SHP77 (cell line): ENCODE data around the gene LST1.
"Not testable (repeated sequence)": the region's sequence is repeated elsewhere in the genome, so short reads cannot be mapped to it uniquely, and the experiment has no call there.

Experiments used
- DNase-seq, 2 experiments: peaks; one replicate each; lab custom pipeline; 2025; lab: John Stamatoyannopoulos, UW

LST1 gene

GRCh38 chr6:31580807-31581433, 5.2 kb upstream of the LST1 start:
- DNase-seq, result peak; percentile 30 to 72

GRCh38 chr6:31581434-31582229, 4.4 kb upstream of the LST1 start:
- no peak for DNase-seq

GRCh38 chr6:31582230-31582643, 3.8 kb upstream of the LST1 start, which contains the start of gene LTB:
LTB (minus strand) TSS chr6:31582424; CDS start chr6:31582417, 7 bp downstream.
- no peak for DNase-seq

GRCh38 chr6:31585491-31585890, 586 bp upstream of the LST1 start:
- DNase-seq, result no peak

- no peak for DNase-seq
Observed at GRCh38 chr6:31586599-31587281, 663 bp downstream of the LST1 start.

- no peak for DNase-seq
Observed at GRCh38 chr6:31587791-31588777, 2.0 kb downstream of the LST1 start.

GRCh38 chr6:31588871-31589650, 3.0 kb downstream of the LST1 start:
- DNase-seq, result no peak

GRCh38 chr6:31590691-31591090, 4.6 kb downstream of the LST1 start:
- not testable (repeated sequence) for DNase-seq

GRCh38 chr6:31592396-31592771, 6.3 kb downstream of the LST1 start:
- DNase-seq, result no peak

GRCh38 chr6:31597006-31597405, 10.9 kb downstream of the LST1 start:
- peak; percentile 36 for DNase-seq

GRCh38 chr6:31607317-31607716, 21.2 kb downstream of the LST1 start:
- DNase-seq, result no peak

GRCh38 chr6:31609519-31610406, 23.7 kb downstream of the LST1 start:
- DNase-seq, result no peak

GRCh38 chr6:31610968-31611367, 24.9 kb downstream of the LST1 start:
- DNase-seq, result no peak

GRCh38 chr6:31614075-31614619, 28.1 kb downstream of the LST1 start:
- DNase-seq, result no peak

GRCh38 chr6:31614684-31615578, 28.9 kb downstream of the LST1 start, which contains the start of gene AIF1:
AIF1 (plus strand) TSS chr6:31615234; CDS start chr6:31615330, 96 bp downstream.
- DNase-seq, result no peak

GRCh38 chr6:31615748-31616147, 29.7 kb downstream of the LST1 start:
- DNase-seq, result no peak

- DNase-seq, result no peak
Observed at GRCh38 chr6:31617010-31617409, 30.9 kb downstream of the LST1 start.
